22Rv1 (cell line): ENCODE results near the gene P3H1.
"Not testable (repeated sequence)": the region's sequence is repeated elsewhere in the genome, so short reads cannot be mapped to it uniquely, and the experiment has no call there.

Experiments used
- H3K27ac ChIP-seq: fragments of 450-650 bp; 2 replicates; pipeline ENCODE4 v1.5.1; 2017
- CTCF ChIP-seq: fragments of 450-650 bp; IDR thresholded peaks from 2 replicates; pipeline ENCODE4 v1.5.1; 2017; ENCODE audit warnings: mild to moderate bottlenecking
- ZFX ChIP-seq: fragments of 450-650 bp; IDR thresholded peaks from 2 replicates; pipeline ENCODE4 v1.6.1; 2017; ENCODE audit warnings: antibody characterized with exemption, borderline replicate concordance

The P3H1 gene

GRCh38 chr1:42758641-42759040 lies 8.2 kb downstream of the P3H1 start:
- no peak for TF ChIP-seq ZFX

GRCh38 chr1:42757892-42758275 lies 8.9 kb downstream of the P3H1 start:
- TF ChIP-seq CTCF, result no peak
- no peak for TF ChIP-seq ZFX
- H3K27ac ChIP-seq, result no peak overlapping the region

More at GRCh38 chr1:42758641-42759040, 8.2 kb downstream of the P3H1 start:
- H3K27ac ChIP-seq, result no peak overlapping the region

GRCh38 chr1:42756956-42757891 lies 9.6 kb downstream of the P3H1 start:
- no peak overlapping the region for H3K27ac ChIP-seq
- no peak for TF ChIP-seq ZFX
- peak; percentile 81 for TF ChIP-seq CTCF

GRCh38 chr1:42753070-42753469 lies 13.8 kb downstream of the P3H1 start:
- H3K27ac ChIP-seq, result no peak overlapping the region
- TF ChIP-seq CTCF, result no peak
- TF ChIP-seq ZFX, result no peak

GRCh38 chr1:42752284-42752683 lies 14.5 kb downstream of the P3H1 start:
- H3K27ac ChIP-seq, result no peak overlapping the region
- TF ChIP-seq CTCF, result no peak
- no peak for TF ChIP-seq ZFX

GRCh38 chr1:42751511-42752070 lies 15.2 kb downstream of the P3H1 start:
- not testable (repeated sequence) for H3K27ac ChIP-seq

GRCh38 chr1:42750041-42750440 lies 16.8 kb downstream of the P3H1 start:
- TF ChIP-seq ZFX (no peak), CTCF (no peak)
- no peak overlapping the region for H3K27ac ChIP-seq
